Activated CD4-positive, alpha-beta memory T cell treated with anti-CD3 and anti-CD28 coated beads for 36 hours (primary cell): ENCODE measurements around the gene PHACTR1. TPM values are rescaled to one million over a fixed set of nuclear protein-coding genes. Genes with fewer than 3 reads are reported as not detected.
A peak's percentile ranks its signal among the peaks of the same experiment; 100 is the strongest.

Experiments
- CTCF ChIA-PET: fragments of 350-600 bp; sonication (Branson Sonifier 250); formaldehyde crosslinking; loops from one replicate; lab custom pipeline; 2021; ENCODE audit warnings: antibody characterized with exemption, inconsistent platforms; lab: Charles Lee
- POLR2A ChIA-PET: fragments of 350-600 bp; sonication (Branson Sonifier 250); formaldehyde crosslinking; loops from one replicate; lab custom pipeline; 2021; ENCODE audit warnings: antibody characterized with exemption; lab: Charles Lee
- DNase-seq: peaks from one replicate; pipeline ENCODE4 v3.0.0-alpha.2; 2020
- H3K27ac Mint-ChIP-seq: one replicate; pipeline ENCODE4 v1.8.0; 2021; ENCODE audit warnings: mixed read lengths
- H3K27me3 Mint-ChIP-seq: one replicate; pipeline ENCODE4 v1.8.0; 2021; ENCODE audit warnings: mixed read lengths
- H3K36me3 Mint-ChIP-seq: one replicate; pipeline ENCODE4 v1.8.0; 2021; ENCODE audit warnings: mixed read lengths
- H3K4me1 Mint-ChIP-seq: one replicate; pipeline ENCODE4 v1.8.0; 2021; ENCODE audit warnings: low read depth, mixed read lengths
- H3K4me3 Mint-ChIP-seq: one replicate; pipeline ENCODE4 v1.8.0; 2021; ENCODE audit warnings: mild to moderate bottlenecking, mixed read lengths
- H3K9me3 Mint-ChIP-seq: one replicate; pipeline ENCODE4 v1.8.0; 2021; ENCODE audit warnings: mixed read lengths
- intact Hi-C: fragments of 100-400 bp; cut with micrococcal nuclease; formaldehyde crosslinking; loops from one replicate; pipeline ENCODE4 v1.15.1; 2023
- total RNA-seq, 2 experiments: library from RNA; stranded (reverse); gene quantifications; one replicate each; pipeline ENCODE4 v1.2.3, GENCODE V29; 2021

PHACTR1 gene
- total RNA-seq, 2 experiments from 2014 or later: not detected

- peaks cover 2% of the 10 kb centered on the region for H3K27me3 Mint-ChIP-seq
- peak; percentile 26 for DNase-seq
- H3K27ac Mint-ChIP-seq: no peak overlapping the region
- ChIA-PET POLR2A (no interaction called here), CTCF (no interaction called here)
- peaks cover 12% of the 10 kb centered on the region for H3K4me1 Mint-ChIP-seq
- H3K36me3 Mint-ChIP-seq: no peaks in the 10 kb centered on the region
- intact Hi-C loops: no loop called here
- H3K9me3 Mint-ChIP-seq: no peaks in the 10 kb centered on the region
- no peak overlapping the region for H3K4me3 Mint-ChIP-seq
Measured at GRCh38 chr6:13229205-13230085, 512.9 kb downstream of the PHACTR1 start.

GRCh38 chr6:13233106-13233505 lies 516.5 kb downstream of the PHACTR1 start:
- H3K4me1 Mint-ChIP-seq: peaks cover 12% of the 10 kb centered on the region
- peaks cover 5% of the 10 kb centered on the region for H3K27me3 Mint-ChIP-seq
- H3K27ac Mint-ChIP-seq: no peak overlapping the region
- H3K9me3 Mint-ChIP-seq: no peaks in the 10 kb centered on the region
- POLR2A ChIA-PET: no interaction called here
- CTCF ChIA-PET: no interaction called here
- H3K36me3 Mint-ChIP-seq: no peaks in the 10 kb centered on the region
- intact Hi-C loops: no loop called here
- no peak overlapping the region for H3K4me3 Mint-ChIP-seq
- no peak for DNase-seq

DNA sequence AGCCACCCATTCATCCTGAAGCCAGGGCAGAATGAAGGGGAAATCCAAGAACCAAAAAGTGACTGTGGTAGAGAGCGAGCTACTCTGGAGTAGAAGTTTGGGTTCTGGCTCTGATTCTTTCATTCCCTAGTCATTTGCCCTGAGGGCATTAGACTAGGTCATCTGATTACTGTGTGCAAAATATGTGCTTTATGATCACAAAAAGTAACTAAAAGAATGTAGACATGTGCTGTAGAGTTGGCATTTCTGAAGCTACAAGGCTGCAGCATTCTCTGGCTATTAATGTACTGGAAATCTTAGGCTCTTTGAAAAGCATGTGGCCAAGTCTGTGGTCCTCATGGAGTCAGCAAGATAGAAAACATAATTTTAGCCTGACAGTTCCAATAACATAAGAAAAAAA lies 517.6 kb downstream of the PHACTR1 start:
- H3K36me3 Mint-ChIP-seq: no peaks in the 10 kb centered on the region
- peaks cover 8% of the 10 kb centered on the region for H3K4me1 Mint-ChIP-seq
- H3K9me3 Mint-ChIP-seq: no peaks in the 10 kb centered on the region
- CTCF ChIA-PET: no interaction called here
- POLR2A ChIA-PET: no interaction called here
- DNase-seq: no peak
- intact Hi-C loops: no loop called here
- no peak overlapping the region for H3K27ac Mint-ChIP-seq
- peaks cover 5% of the 10 kb centered on the region for H3K27me3 Mint-ChIP-seq
- no peak overlapping the region for H3K4me3 Mint-ChIP-seq

DNA sequence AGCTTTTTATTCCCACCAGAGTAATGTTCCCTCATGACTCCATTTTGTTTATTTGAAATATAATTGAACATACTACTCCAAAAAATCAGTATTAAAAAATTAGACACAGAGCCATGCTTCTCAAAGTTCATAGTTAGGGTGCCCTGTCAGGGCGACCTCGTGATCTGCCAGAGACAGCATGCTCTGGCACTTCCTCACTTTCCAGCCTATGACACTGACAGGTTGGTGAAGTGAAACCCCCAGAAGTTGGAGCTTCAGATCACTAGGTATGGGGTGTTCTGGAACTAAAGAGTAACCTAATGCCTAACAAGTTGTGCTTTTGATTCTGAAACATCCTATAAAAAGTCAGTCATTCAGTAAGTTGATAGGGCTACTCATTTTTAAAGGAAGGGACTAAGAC lies 518.8 kb downstream of the PHACTR1 start:
- POLR2A ChIA-PET: no interaction called here
- Mint-ChIP-seq H3K36me3 (no peaks in the 10 kb centered on the region), H3K4me3 (no peak overlapping the region), H3K9me3 (no peaks in the 10 kb centered on the region), H3K27me3 (peaks cover 3% of the 10 kb centered on the region), H3K4me1 (no peaks in the 10 kb centered on the region), H3K27ac (no peak overlapping the region)
- intact Hi-C loops: no loop called here
- CTCF ChIA-PET: interaction anchor here (0.7 kb wide), 1 partner anchor 143 kb away, joined by 3 read pairs; no protein-coding TSS in a partner anchor
- no peak for DNase-seq

- Mint-ChIP-seq H3K27ac (no peak overlapping the region), H3K9me3 (no peaks in the 10 kb centered on the region), H3K36me3 (no peaks in the 10 kb centered on the region), H3K4me1 (no peaks in the 10 kb centered on the region), H3K4me3 (no peak overlapping the region), H3K27me3 (peaks cover 9% of the 10 kb centered on the region)
- CTCF ChIA-PET: no interaction called here
- no peak for DNase-seq
- POLR2A ChIA-PET: no interaction called here
- intact Hi-C loops: no loop called here
Measured at GRCh38 chr6:13237318-13237717, 520.8 kb downstream of the PHACTR1 start.

- no peak overlapping the region for H3K4me3 Mint-ChIP-seq
- H3K4me1 Mint-ChIP-seq: no peaks in the 10 kb centered on the region
- intact Hi-C loops: no loop called here
- CTCF ChIA-PET: no interaction called here
- no peak for DNase-seq
- H3K27ac Mint-ChIP-seq: no peak overlapping the region
- POLR2A ChIA-PET: no interaction called here
- peaks cover 10% of the 10 kb centered on the region for H3K27me3 Mint-ChIP-seq
- H3K36me3 Mint-ChIP-seq: no peaks in the 10 kb centered on the region
- H3K9me3 Mint-ChIP-seq: no peaks in the 10 kb centered on the region
Measured at GRCh38 chr6:13238017-13238416, 521.5 kb downstream of the PHACTR1 start.

DNA sequence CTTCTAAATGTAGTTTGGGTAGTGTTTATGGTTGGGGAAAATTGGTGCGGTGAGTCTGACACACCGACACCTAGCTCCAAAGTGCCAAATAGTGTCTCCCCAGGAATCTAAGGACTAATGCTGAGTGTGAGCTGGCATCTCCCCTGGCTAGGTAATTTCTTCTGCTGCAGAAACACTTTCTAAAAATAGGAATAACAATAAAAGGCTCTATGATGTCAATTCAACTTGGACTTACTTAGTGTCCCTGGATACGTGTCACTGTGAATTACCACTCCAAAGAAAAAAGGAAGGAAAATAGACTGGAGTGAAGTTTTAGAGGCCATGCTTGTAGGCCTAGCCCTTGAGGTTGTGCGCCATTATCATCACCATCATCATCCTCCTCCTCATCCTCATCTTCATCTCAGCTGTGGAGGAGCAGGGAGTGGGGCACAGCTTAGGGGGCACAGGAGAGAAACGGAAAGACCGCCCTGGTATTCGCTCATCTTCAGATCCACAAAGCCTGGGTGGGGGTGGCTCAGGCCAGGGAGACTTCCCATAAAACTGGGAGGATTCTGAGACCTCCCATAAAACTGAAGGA lies 522.2 kb downstream of the PHACTR1 start:
- peaks cover 11% of the 10 kb centered on the region for H3K27me3 Mint-ChIP-seq
- H3K27ac Mint-ChIP-seq: no peak overlapping the region
- no peaks in the 10 kb centered on the region for H3K36me3 Mint-ChIP-seq
- peaks cover 2% of the 10 kb centered on the region for H3K9me3 Mint-ChIP-seq
- intact Hi-C loops: no loop called here
- DNase-seq: no peak
- ChIA-PET POLR2A (no interaction called here), CTCF (no interaction called here)
- H3K4me1 Mint-ChIP-seq: no peaks in the 10 kb centered on the region
- no peak overlapping the region for H3K4me3 Mint-ChIP-seq

- ChIA-PET POLR2A (interaction anchor here (0.6 kb wide), 1 partner anchor 722 kb away, joined by 4 read pairs; no protein-coding TSS in a partner anchor), CTCF (no interaction called here)
- no peaks in the 10 kb centered on the region for H3K4me1 Mint-ChIP-seq
Measured at GRCh38 chr6:13239530-13240455, 523.2 kb downstream of the PHACTR1 start.

GRCh38 chr6:13241364-13241763 lies 524.8 kb downstream of the PHACTR1 start:
- peaks cover 3% of the 10 kb centered on the region for H3K36me3 Mint-ChIP-seq
- no peak overlapping the region for H3K4me3 Mint-ChIP-seq
- no peak overlapping the region for H3K27ac Mint-ChIP-seq
- ChIA-PET CTCF (no interaction called here), POLR2A (no interaction called here)
- no peaks in the 10 kb centered on the region for H3K4me1 Mint-ChIP-seq
- intact Hi-C loops: no loop called here
- peaks cover 10% of the 10 kb centered on the region for H3K9me3 Mint-ChIP-seq
- peaks cover 9% of the 10 kb centered on the region for H3K27me3 Mint-ChIP-seq
- DNase-seq: no peak

More at GRCh38 chr6:13239530-13240455, 523.2 kb downstream of the PHACTR1 start:
- Mint-ChIP-seq H3K36me3 (peaks cover 3% of the 10 kb centered on the region), H3K27ac (no peak overlapping the region), H3K9me3 (peaks cover 10% of the 10 kb centered on the region), H3K27me3 (peaks cover 12% of the 10 kb centered on the region), H3K4me3 (no peak overlapping the region)
- intact Hi-C loops: no loop called here
- no peak for DNase-seq

DNA sequence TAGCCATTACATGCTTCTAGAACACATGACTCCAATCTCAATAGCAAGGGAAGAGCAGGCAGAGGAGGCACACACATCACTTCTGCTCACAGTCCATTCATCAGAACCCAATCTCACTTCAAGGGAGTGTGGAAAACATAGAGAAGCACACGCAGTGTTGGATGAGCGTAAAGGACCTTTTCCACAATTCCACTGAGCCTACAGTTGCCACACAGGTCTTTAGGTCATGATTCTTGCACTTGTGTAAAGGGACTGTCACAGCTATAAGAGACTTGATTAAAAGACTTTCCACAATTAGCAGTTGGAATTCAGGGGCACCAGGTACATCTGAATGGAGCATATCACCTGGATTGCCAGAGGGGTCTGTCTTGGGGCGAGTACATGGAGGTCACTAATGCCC lies 525.6 kb downstream of the PHACTR1 start:
- peaks cover 10% of the 10 kb centered on the region for H3K9me3 Mint-ChIP-seq
- DNase-seq: no peak
- H3K4me3 Mint-ChIP-seq: no peak overlapping the region
- intact Hi-C loops: no loop called here
- peaks cover 11% of the 10 kb centered on the region for H3K27me3 Mint-ChIP-seq
- no peak overlapping the region for H3K27ac Mint-ChIP-seq
- no peaks in the 10 kb centered on the region for H3K4me1 Mint-ChIP-seq
- H3K36me3 Mint-ChIP-seq: peaks cover 3% of the 10 kb centered on the region
- ChIA-PET CTCF (interaction anchor here (1.1 kb wide), 1 partner anchor 333 kb away, joined by 3 read pairs; no protein-coding TSS in a partner anchor), POLR2A (no interaction called here)

DNA sequence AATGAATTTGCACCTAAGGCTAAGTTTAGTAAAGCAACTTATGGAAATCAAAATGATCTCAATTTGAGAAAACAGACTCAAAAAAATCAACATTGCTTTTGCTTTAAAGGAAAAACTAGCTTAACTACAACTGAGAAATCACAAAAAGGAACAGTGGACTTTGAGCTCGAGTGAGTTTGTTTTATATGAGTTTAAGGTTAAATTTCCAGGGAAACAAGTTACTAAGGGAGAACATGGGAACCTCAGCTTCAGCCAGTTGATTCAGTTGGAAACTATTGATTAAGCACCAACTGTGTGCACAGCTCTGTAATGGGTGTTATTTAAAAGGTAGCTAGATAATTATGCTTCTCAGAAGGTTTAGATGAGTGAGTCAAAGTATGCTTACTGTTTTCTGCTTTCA lies 526.0 kb downstream of the PHACTR1 start:
- Mint-ChIP-seq H3K4me3 (no peak overlapping the region), H3K27me3 (peaks cover 11% of the 10 kb centered on the region), H3K4me1 (no peaks in the 10 kb centered on the region), H3K36me3 (peaks cover 3% of the 10 kb centered on the region), H3K9me3 (peaks cover 10% of the 10 kb centered on the region), H3K27ac (no peak overlapping the region)
- POLR2A ChIA-PET: no interaction called here
- no peak for DNase-seq
- CTCF ChIA-PET: interaction anchor here (1.1 kb wide), 1 partner anchor 333 kb away, joined by 3 read pairs; no protein-coding TSS in a partner anchor
- intact Hi-C loops: no loop called here

GRCh38 chr6:13243033-13243432 lies 526.5 kb downstream of the PHACTR1 start:
- POLR2A ChIA-PET: no interaction called here
- no peak overlapping the region for H3K27ac Mint-ChIP-seq
- H3K9me3 Mint-ChIP-seq: peaks cover 10% of the 10 kb centered on the region
- peaks cover 12% of the 10 kb centered on the region for H3K27me3 Mint-ChIP-seq
- peaks cover 3% of the 10 kb centered on the region for H3K36me3 Mint-ChIP-seq
- H3K4me1 Mint-ChIP-seq: no peaks in the 10 kb centered on the region
- DNase-seq: no peak
- H3K4me3 Mint-ChIP-seq: no peak overlapping the region
- intact Hi-C loops: no loop called here
- CTCF ChIA-PET: interaction anchor here (1.1 kb wide), 1 partner anchor 332 kb away, joined by 3 read pairs; no protein-coding TSS in a partner anchor
